Fibroblast of skin of back (primary cell): ENCODE data around the gene VSTM2L.

ENCODE experiments used
- DNase-seq: peaks from one replicate; pipeline ENCODE4 v3.0.0-alpha.2; 2013

Gene VSTM2L

GRCh38 chr20:37920270-37920669, 17.3 kb downstream of the VSTM2L start:
- DNase-seq: no peak

DNA sequence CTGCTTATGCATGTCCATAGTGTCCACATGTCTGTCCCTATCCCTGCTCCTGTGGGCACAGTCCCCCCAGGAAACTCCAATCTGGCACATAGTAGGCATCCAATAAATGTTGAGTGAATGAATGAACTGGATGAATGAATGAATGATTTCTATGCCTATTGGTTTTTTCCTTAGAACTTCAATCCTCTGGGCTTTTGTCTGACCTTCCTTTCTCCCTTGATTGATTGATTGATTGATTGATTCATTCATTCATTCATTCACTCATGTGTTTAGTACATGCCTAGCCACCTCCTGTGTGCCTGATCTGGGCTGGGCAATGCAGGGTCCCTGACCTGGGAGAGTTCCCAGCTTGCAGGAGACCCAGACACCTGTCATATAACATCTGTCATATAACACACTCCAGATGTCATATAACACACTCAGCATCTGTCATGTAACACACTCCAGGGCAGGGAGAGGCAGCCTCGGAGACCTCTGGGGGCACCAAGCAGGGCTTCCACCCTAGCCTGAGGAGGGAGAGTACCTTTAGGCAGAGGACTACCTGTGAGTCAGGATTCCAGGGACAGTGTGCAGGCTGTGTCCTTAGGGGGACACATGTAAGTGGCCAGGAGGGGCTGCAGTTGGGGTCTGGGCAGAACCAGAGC, 17.9 kb downstream of the VSTM2L start:
- DNase-seq: no peak

GRCh38 chr20:37921341-37921929, 18.5 kb downstream of the VSTM2L start:
- DNase-seq: no peak

- DNase-seq: no peak
Measured at GRCh38 chr20:37922016-37922415, 19.1 kb downstream of the VSTM2L start.

- no peak for DNase-seq
Measured at GRCh38 chr20:37925265-37926165, 22.6 kb downstream of the VSTM2L start.

DNA sequence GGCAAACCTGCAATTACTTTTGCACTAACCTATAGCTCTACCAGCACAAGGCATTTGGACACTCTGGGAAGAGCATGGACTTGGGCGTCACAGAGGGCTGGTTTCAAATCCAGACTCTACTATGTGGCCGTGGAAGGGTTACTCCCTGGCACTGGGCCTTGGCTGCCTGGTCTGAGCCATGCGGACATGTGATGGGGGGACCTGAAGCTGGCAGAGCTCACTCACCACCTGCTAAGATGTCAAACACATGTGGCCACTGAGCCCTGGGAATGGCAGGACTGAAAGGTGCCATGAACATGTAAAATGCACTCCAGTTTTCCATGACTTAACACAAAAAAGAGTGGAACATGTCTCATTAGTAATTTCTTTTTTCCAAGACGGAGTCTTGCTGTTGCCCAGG, 23.7 kb downstream of the VSTM2L start:
- no peak for DNase-seq

- DNase-seq: no peak
Measured at GRCh38 chr20:37927410-37928095, 24.6 kb downstream of the VSTM2L start.

- no peak for DNase-seq
Measured at GRCh38 chr20:37928996-37929682, 26.2 kb downstream of the VSTM2L start.

DNA sequence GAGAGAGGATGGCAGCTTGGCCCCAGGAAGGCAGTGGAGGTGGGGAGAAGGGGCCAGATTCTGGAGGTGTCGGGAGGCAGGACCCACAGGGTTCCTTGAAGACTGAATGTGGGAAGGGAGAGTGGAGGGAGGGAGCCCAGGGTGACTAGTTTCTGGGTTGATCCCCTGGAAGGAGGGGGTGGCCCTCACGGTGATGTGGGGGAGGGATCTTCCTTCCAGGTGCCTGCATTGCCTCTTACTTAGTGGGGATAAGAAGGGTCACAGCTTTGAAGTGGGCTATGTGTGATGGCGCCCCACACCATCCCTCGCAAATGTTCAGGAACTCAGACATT, 26.7 kb downstream of the VSTM2L start:
- no peak for DNase-seq

DNA sequence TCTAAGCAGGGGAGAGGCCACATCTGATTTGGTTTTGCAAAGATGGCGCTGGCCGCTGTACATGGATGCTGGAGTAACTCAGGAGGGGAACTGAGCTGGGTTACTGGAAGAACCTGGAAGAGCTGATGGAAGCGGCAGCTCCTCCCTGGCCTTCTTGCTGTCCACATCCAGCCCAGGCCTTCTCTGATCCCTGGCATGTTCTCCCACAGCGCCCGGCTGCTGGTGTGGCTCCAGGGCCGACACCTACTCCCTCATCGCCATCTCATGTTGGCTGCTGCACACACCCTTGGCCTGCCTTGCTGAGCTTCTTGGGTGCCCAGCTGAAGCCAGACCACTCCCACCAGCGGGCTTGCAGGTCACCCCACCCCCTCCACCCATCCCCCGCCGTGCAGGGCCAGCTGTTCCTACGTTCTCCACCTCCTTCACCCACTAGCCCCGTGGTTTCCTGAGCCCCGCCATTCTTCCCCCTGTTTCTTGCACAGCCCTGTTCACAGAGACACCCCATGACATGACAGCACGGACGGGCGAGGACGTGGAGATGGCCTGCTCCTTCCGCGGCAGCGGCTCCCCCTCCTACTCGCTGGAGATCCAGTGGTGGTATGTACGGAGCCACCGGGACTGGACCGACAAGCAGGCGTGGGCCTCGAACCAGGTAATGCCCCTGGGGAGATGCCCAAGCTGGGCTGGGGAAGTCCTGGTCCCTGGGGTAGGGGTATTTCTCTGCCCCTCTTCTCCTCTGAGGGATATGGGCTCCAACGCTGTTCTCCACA, 28.4 kb downstream of the VSTM2L start:
- DNase-seq: no peak

- no peak for DNase-seq
Measured at GRCh38 chr20:37932074-37932473, 29.1 kb downstream of the VSTM2L start.

DNA sequence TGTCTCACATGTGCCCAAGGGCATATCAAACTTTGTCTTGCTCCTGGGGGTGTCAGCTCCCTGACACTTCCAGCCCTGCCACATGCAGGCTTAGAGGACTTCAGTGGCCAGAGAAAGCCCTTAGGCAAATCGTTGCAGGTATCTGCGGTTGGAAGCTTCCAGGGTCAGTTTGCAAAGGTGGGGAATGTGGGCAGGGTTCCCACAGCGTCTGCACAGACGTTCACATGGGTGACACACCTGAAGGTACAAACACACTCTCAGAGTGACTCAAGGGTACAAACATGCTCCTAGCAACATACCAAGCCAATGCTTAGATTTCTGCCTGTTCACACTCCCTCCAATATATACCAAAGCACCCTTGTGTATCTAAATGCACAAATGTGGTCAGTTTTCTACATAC, 30.0 kb downstream of the VSTM2L start:
- no peak for DNase-seq

- DNase-seq: no peak
Measured at GRCh38 chr20:37933786-37934633, 31.1 kb downstream of the VSTM2L start.

DNA sequence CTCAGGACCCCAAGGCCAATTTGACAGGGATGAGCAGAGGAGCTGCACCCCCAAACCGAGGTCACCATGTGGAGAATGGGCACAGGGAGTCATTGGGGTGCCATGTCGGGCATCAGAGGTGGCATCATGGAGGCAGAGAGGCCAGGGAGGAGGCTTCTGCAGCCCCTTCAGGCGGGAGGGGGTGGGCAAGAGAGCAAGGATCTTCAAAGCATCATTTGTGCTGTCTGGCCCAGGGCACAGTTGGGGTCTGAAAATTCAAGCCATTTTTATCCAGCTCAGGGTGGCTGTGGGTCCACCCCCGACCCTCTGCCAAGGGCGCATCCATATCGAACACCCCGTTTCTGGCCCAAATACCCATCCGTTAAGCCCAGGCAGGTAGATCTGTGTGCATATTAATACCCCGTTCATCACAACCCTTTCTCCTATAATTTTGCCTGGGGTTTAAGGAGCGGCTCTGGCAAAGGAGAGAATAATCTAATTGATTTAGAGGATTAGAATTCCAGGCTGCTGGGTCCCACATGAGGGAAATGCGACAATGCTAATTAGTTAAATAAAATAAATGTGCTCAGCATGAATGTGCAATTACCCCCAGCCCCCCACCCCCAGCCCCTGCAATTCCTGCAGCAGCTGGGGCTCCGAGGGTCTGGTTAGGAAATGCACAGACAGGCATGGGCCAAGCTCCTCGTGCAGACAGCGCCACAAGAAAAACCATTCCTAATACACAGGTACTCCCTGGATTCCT, 31.9 kb downstream of the VSTM2L start:
- DNase-seq: no peak

- DNase-seq: peak; percentile 15
Measured at GRCh38 chr20:37935435-37935834, 32.5 kb downstream of the VSTM2L start.

DNA sequence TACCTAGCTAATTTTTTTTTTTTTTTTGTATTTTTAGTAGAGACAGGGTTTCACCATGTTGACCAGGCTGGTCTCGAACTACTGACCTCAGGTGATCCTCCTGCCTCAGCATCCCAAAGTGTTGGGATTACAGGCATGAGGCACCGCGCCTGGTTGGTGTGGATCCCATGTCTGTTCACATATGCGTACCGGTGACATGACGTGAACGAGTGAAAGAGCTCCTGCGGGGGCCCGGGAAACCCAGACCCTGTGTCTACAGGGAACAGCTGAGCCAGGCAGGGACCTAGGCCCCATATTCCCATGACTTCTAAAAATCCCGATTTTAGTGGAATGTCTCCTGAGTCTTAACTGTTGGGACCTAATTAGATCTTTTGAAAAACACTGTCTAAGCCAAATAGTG, 33.1 kb downstream of the VSTM2L start:
- no peak for DNase-seq

- no peak for DNase-seq
Measured at GRCh38 chr20:37936451-37936850, 33.5 kb downstream of the VSTM2L start.

DNA sequence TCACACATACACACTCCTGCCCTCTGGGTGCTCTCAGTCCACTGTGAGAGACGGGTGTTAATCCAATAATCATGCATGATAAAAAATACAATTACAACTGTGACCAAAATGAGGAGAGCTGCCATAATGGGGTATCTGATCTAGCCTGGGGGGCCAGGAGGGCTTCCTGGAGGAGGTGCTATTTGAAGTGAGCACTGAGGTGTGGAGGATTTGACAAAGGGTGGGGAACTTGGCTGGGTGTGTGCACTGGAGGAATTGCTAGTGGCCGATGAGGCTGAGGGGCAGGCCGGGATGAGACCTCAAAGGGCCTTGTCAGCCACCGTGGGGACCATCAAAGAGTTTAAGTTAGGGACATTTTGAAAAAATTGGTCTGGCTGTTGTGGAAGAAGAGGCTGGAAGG, 34.8 kb downstream of the VSTM2L start:
- DNase-seq: no peak

GRCh38 chr20:37938181-37938750, 35.3 kb downstream of the VSTM2L start:
- no peak for DNase-seq

GRCh38 chr20:37938954-37939353, 36.0 kb downstream of the VSTM2L start:
- no peak for DNase-seq
